ENCODE results near the gene SDHAF3.

DNA sequence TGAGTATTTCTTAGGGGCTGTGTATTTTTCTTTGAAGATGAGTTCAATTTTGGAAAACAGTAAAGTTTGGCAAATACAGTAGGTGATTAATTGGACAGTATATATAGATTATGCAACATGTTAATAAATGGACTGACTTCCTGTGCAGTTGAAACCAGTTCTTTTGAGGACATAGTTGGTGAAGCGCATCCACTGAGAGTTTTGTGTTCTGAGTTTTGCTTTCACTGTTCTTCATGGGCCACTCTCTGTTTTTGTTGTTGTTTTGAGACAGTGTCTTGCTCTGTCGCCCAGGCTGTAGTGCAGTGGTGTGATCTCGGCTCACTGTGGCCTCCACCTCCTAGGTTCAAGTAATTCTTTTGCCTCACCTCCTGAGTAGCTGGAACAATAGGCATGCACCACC lies 109.0 kb downstream of the SDHAF3 start:
- TF ChIP-seq CTCF (IDR thresholded peaks at IDR 0.05) = no peak
- no peak for TF ChIP-seq EZH2 (IDR thresholded peaks at IDR 0.05; ENCODE audit: borderline replicate concordance, insufficient read depth, low read depth, low read length, poor library complexity, severe bottlenecking)
